ENCODE measurements around the gene SURF4. TPM values are rescaled to one million over a fixed set of nuclear protein-coding genes. Genes with fewer than 3 reads are reported as not detected.

The SURF4 gene
- total RNA-seq, 1 experiment from 2014 or later = 134 TPM

DNA sequence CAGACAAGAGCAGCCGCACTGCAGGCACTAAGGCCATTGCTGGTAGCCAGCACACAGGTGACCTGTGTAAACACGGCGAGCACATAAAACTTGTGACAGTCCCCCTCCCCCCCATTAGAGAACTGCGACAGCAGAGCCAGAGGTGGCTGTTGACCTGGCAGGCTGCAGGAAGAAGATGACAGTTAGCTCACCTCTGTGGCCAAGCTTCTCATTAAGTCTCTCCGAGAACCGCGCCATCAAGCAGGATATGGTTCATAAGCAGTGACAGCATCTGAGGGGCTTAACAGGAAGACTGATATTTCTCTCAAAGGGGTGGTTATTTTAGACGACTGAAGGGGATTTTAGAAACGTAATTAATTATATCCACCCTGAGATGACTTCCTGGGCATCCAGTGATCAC is 5.2 kb downstream of the SURF4 start (continued):
- no peak for TF ChIP-seq YY1 (IDR thresholded peaks at IDR 0.05; ENCODE audit: extremely low read depth, insufficient replicate concordance, low read depth, low read length)

GRCh38 chr9:133369933-133370332 is 5.9 kb downstream of the SURF4 start:
- no peaks in the 10 kb centered on the region for H3K9me3 ChIP-seq (ENCODE audit: control insufficient read depth in 1 of 2, insufficient read depth in 1 of 2, low read depth in 1 of 2, low read length in 2 of 2)
- TF ChIP-seq CBX3 (IDR thresholded peaks at IDR 0.05; ENCODE audit: low read depth) = no peak
- no peak for TF ChIP-seq MAX (IDR thresholded peaks at IDR 0.05)
- no peak for TF ChIP-seq ZNF274 (IDR thresholded peaks at IDR 0.05; ENCODE audit: low read depth, low read length)
- TF ChIP-seq TCF7L2 (IDR thresholded peaks at IDR 0.05; ENCODE audit: borderline replicate concordance, extremely low read depth, insufficient read depth, insufficient read length) = no peak
- TF ChIP-seq JUND (IDR thresholded peaks at IDR 0.05) = no peak
- no peak for TF ChIP-seq ZBTB33 (IDR thresholded peaks at IDR 0.05; ENCODE audit: extremely low read depth, insufficient replicate concordance, low read length)
- TF ChIP-seq ZFX (IDR thresholded peaks at IDR 0.05) = no peak
- no peak for TF ChIP-seq EGR1 (IDR thresholded peaks at IDR 0.05; ENCODE audit: low read depth)
- DNase-seq (ENCODE audit: low read depth, low spot score) (no peak), ATAC-seq (no peak)
- ChIA-PET POLR2A (no interaction called here), RAD21 (ENCODE audit: low non-redundant PET in 1 of 2, low total read pairs in 2 of 2, uncharacterized antibody in 2 of 2, unreplicated experiment in 2 of 2) (no interaction called here), CTCF (no interaction called here)
- no peak overlapping the region for H3K27ac ChIP-seq (ENCODE audit: low read depth, low read length)
- H2AFZ ChIP-seq (ENCODE audit: low read depth, low read length, poor library complexity, severe bottlenecking) = no peak overlapping the region
- peaks cover 89% of the 10 kb centered on the region for H3K79me2 ChIP-seq (ENCODE audit: insufficient read depth, low read length)
- H3K9ac ChIP-seq (ENCODE audit: low read length) = no peak overlapping the region
- H3K27me3 ChIP-seq (ENCODE audit: insufficient read depth, low read length) = no peaks in the 10 kb centered on the region
- peaks cover 28 to 51% of the 10 kb centered on the region in 2 experiments; a peak in 3 of 4 replicates for H3K36me3 ChIP-seq (ENCODE audit: control insufficient read depth in 1 of 2, insufficient read depth in 2 of 2, low read length in 2 of 2)
- BruUV-seq (replicated peaks) = no TSS peak
- H3K4me2 ChIP-seq (ENCODE audit: low read length) = no peak overlapping the region
- no peak overlapping the region for H3K4me3 ChIP-seq (replicated peaks in 1 of 2; ENCODE audit: low read depth in 1 of 2, low read length in 2 of 2)
- peaks cover 5% of the 10 kb centered on the region in 2 experiments; a peak in 2 of 4 replicates for H3K4me1 ChIP-seq (ENCODE audit: control insufficient read depth in 1 of 2, insufficient read depth in 2 of 2, low read length in 2 of 2)
- H4K20me1 ChIP-seq (ENCODE audit: insufficient read depth) = peaks cover 9% of the 10 kb centered on the region; the same call in 1 of the 2 replicates
- intact Hi-C loops (cut with micrococcal nuclease) = no loop called here
- no peaks in the 10 kb centered on the region for H3K9me2 ChIP-seq (ENCODE audit: insufficient read depth)

Data from HCT116 (cell line).